HCT116 (cell line): Measurements from ENCODE around the gene LRPPRC. TPM values are rescaled to one million over a fixed set of nuclear protein-coding genes. Genes with fewer than 3 reads are reported as not detected.

ENCODE experiments used
- ATAC-seq: fragments of 200-7000 bp; cut with Tn5 transposase; 2 replicates; pipeline ENCODE4 v1.9.1; 2020; ENCODE audit warnings: mild to moderate bottlenecking, moderate library complexity
- BruUV-seq: library from RNA; stranded (reverse); fragments of 400-500 nt; replicated peaks from 2 replicates; lab custom pipeline; 2021; lab: Mats Ljungman, UMichigan
- CTCF ChIA-PET: fragments of 300-600 bp; sonication (Branson Sonifier 250); formaldehyde crosslinking; loops from one replicate; lab custom pipeline; 2021; ENCODE audit warnings: antibody characterized with exemption; lab: Charles Lee
- POLR2A ChIA-PET: fragments of 300-600, 350-600 bp; sonication (Branson Sonifier 250); formaldehyde crosslinking; loops from one replicate; lab custom pipeline; 2021; ENCODE audit warnings: antibody characterized with exemption; lab: Charles Lee
- RAD21 ChIA-PET, 2 experiments: fragments of 300-600 bp; sonication (Branson Sonifier 250); formaldehyde crosslinking; loops; one replicate each; lab custom pipeline; 2023; ENCODE audit warnings: low total read pairs in 2 of 2; ENCODE audit not compliant: uncharacterized antibody in 2 of 2, unreplicated experiment in 2 of 2, low non-redundant PET in 1 of 2; lab: Charles Lee
- DNase-seq: peaks from one replicate; pipeline ENCODE4 v3.0.0-alpha.2; 2010; ENCODE audit warnings: low read depth, low spot score
- H2AFZ ChIP-seq: fragments of 200-600 bp; shearing (Covaris generic), sonication (generic); 2 replicates; pipeline ENCODE4 v1.6.1; 2017; ENCODE audit warnings: low read depth, mixed run types, mixed read lengths, antibody characterized with exemption, low read length; ENCODE audit not compliant: poor library complexity, severe bottlenecking
- H3K27ac ChIP-seq: 2 replicates; pipeline ENCODE4 v1.5.1; 2012; ENCODE audit warnings: low read depth, low read length
- H3K27me3 ChIP-seq: fragments of 200-600 bp; sonication (generic); 2 replicates; pipeline ENCODE4 v1.6.1; 2016; ENCODE audit warnings: mixed run types, low read length, mixed read lengths; ENCODE audit not compliant: insufficient read depth
- H3K36me3 ChIP-seq, 2 experiments: fragments of 200-500 bp in 1 of 2; fragments of 200-600 bp in 1 of 2; sonication (Bioruptor generic) in 1 of 2; sonication (generic) in 1 of 2; 2 replicates each; pipeline versions ENCODE4 v1.5.1 to v1.6.1; 2014 to 2016; ENCODE audit warnings: low read length in 2 of 2, inconsistent platforms in 1 of 2, mixed read lengths in 1 of 2, mixed run types in 1 of 2; ENCODE audit not compliant: insufficient read depth in 2 of 2, control insufficient read depth in 1 of 2
- H3K4me1 ChIP-seq, 2 experiments: fragments of 200-600 bp in 1 of 2; sonication (generic) in 1 of 2; 2 replicates each; pipeline versions ENCODE4 v1.5.1 to v1.6.1; 2012 to 2017; ENCODE audit warnings: low read length in 2 of 2, inconsistent platforms in 1 of 2, mild to moderate bottlenecking in 1 of 2, mixed read lengths in 1 of 2, mixed run types in 1 of 2, moderate library complexity in 1 of 2; ENCODE audit not compliant: insufficient read depth in 2 of 2, control insufficient read depth in 1 of 2
- H3K4me2 ChIP-seq: fragments of 200-600 bp; sonication (generic); 2 replicates; pipeline ENCODE4 v1.6.1; 2017; ENCODE audit warnings: mixed run types, low read length, mixed read lengths
- H3K4me3 ChIP-seq, 2 experiments: fragments of 200-600 bp in 1 of 2; sonication (generic) in 1 of 2; replicated peaks in 1 of 2; 2 replicates each; pipeline ENCODE4 v1.5.1; 2011 to 2016; ENCODE audit warnings: low read length in 2 of 2, control low read depth in 1 of 2, low read depth in 1 of 2, mild to moderate bottlenecking in 1 of 2, mixed read lengths in 1 of 2, mixed run types in 1 of 2
- H3K79me2 ChIP-seq: fragments of 200-600 bp; sonication (generic); 2 replicates; pipeline ENCODE4 v1.6.1; 2017; ENCODE audit warnings: mild to moderate bottlenecking, mixed run types, low read length, moderate library complexity, mixed read lengths; ENCODE audit not compliant: insufficient read depth
- H3K9ac ChIP-seq: fragments of 200-600 bp; sonication (generic); 2 replicates; pipeline ENCODE4 v1.6.1; 2016; ENCODE audit warnings: low read length, mixed read lengths
- H3K9me2 ChIP-seq: fragments of 200-600 bp; sonication (generic), shearing (Covaris generic); 2 replicates; pipeline ENCODE4 v1.6.1; 2017; ENCODE audit warnings: mixed run types, mild to moderate bottlenecking, moderate library complexity; ENCODE audit not compliant: insufficient read depth
- H3K9me3 ChIP-seq, 2 experiments: fragments of 200-500 bp in 1 of 2; fragments of 200-600 bp in 1 of 2; sonication (Bioruptor generic) in 1 of 2; sonication (generic) in 1 of 2; 2 replicates each; pipeline ENCODE4 v1.6.1; 2014 to 2017; ENCODE audit warnings: low read length in 2 of 2, mixed read lengths in 2 of 2, inconsistent platforms in 1 of 2, low read depth in 1 of 2, mild to moderate bottlenecking in 1 of 2, mixed run types in 1 of 2, moderate library complexity in 1 of 2; ENCODE audit not compliant: control insufficient read depth in 1 of 2, insufficient read depth in 1 of 2
- H4K20me1 ChIP-seq: fragments of 200-600 bp; sonication (generic), shearing (Covaris generic); 2 replicates; pipeline ENCODE4 v1.6.1; 2017; ENCODE audit warnings: mixed run types, mild to moderate bottlenecking, moderate library complexity; ENCODE audit not compliant: insufficient read depth
- ATF3 ChIP-seq: IDR thresholded peaks from 2 replicates; pipeline ENCODE4 v1.6.1; 2012
- CBX3 ChIP-seq: IDR thresholded peaks from 2 replicates; pipeline ENCODE4 v1.6.1; 2012; ENCODE audit warnings: low read depth
- CTCF ChIP-seq, 3 experiments: fragments of 200-600 bp in 1 of 3; sonication (generic) in 1 of 3; IDR thresholded peaks in 2 of 3; conservative IDR thresholded peaks in 1 of 3; 2 replicates each; pipeline ENCODE4 v1.5.1; 2012 to 2017; ENCODE audit warnings: low read depth in 2 of 3, low read length in 2 of 3, antibody characterized with exemption in 1 of 3, borderline replicate concordance in 1 of 3, control low read depth in 1 of 3, mild to moderate bottlenecking in 1 of 3, mixed read lengths in 1 of 3, mixed run types in 1 of 3, moderate library complexity in 1 of 3; ENCODE audit not compliant: insufficient read depth in 1 of 3
- EGR1 ChIP-seq: IDR thresholded peaks from 2 replicates; pipeline ENCODE4 v1.6.1; 2012; ENCODE audit warnings: low read depth
- ELF1 ChIP-seq: IDR thresholded peaks from 2 replicates; pipeline ENCODE4 v1.6.1; 2012; ENCODE audit warnings: low read depth, borderline replicate concordance
- EZH2 ChIP-seq: fragments of 200-600 bp; sonication (generic); IDR thresholded peaks from 2 replicates; pipeline ENCODE4 v1.6.1; 2017; ENCODE audit warnings: antibody characterized with exemption, mixed run types
- EZH2phosphoT487 ChIP-seq: fragments of 200-600 bp; IDR thresholded peaks from 2 replicates; pipeline ENCODE4 v1.6.1; 2018; ENCODE audit warnings: antibody characterized with exemption, borderline replicate concordance
- JUND ChIP-seq: IDR thresholded peaks from 2 replicates; pipeline ENCODE4 v1.6.1; 2012
- MAX ChIP-seq: IDR thresholded peaks from 2 replicates; pipeline ENCODE4 v1.6.1; 2012
- POLR2A ChIP-seq: IDR thresholded peaks from 2 replicates; pipeline ENCODE4 v1.7.0; 2011; ENCODE audit warnings: borderline replicate concordance; ENCODE audit not compliant: insufficient read depth, insufficient read length; ENCODE audit errors: extremely low read depth
- POLR2AphosphoS5 ChIP-seq: IDR thresholded peaks from 2 replicates; pipeline ENCODE4 v1.6.1; 2011; ENCODE audit warnings: mild to moderate bottlenecking, low read depth, low read length, moderate library complexity
- RAD21 ChIP-seq: IDR thresholded peaks from 2 replicates; pipeline ENCODE4 v1.6.1; 2012; ENCODE audit warnings: low read depth, mild to moderate bottlenecking
- SIN3A ChIP-seq: IDR thresholded peaks from 2 replicates; pipeline ENCODE4 v1.6.1; 2012; ENCODE audit warnings: low read depth
- SP1 ChIP-seq: IDR thresholded peaks from 2 replicates; pipeline ENCODE4 v1.6.1; 2012; ENCODE audit warnings: low read depth
- SRF ChIP-seq: IDR thresholded peaks from 2 replicates; pipeline ENCODE4 v1.6.1; 2012; ENCODE audit warnings: low read depth
- ZBTB33 ChIP-seq: IDR thresholded peaks from 2 replicates; pipeline ENCODE4 v1.6.1; 2011; ENCODE audit warnings: mild to moderate bottlenecking, low read length, moderate library complexity; ENCODE audit not compliant: insufficient replicate concordance; ENCODE audit errors: extremely low read depth
- ZFX ChIP-seq: fragments of 450-650 bp; IDR thresholded peaks from 2 replicates; pipeline ENCODE4 v1.6.1; 2017
- intact Hi-C: fragments of 100-400 bp; cut with micrococcal nuclease; formaldehyde crosslinking; loops from 2 replicates; pipeline ENCODE4 v1.10.0; 2022
- total RNA-seq: library from RNA; stranded (reverse); gene quantifications from one replicate; pipeline ENCODE4 v1.2.1, GENCODE V29; 2021; ENCODE audit not compliant: unreplicated experiment

Gene LRPPRC
- total RNA-seq, 1 experiment from 2014 or later, result 210 TPM

- no TSS peak for BruUV-seq
- Histone ChIP-seq H3K9ac (no peak overlapping the region), H3K36me3 (peaks cover 82 to 83% of the 10 kb centered on the region in 2 experiments), H3K27me3 (no peaks in the 10 kb centered on the region), H3K79me2 (peaks cover 83% of the 10 kb centered on the region), H3K4me2 (no peak overlapping the region), H3K9me2 (no peaks in the 10 kb centered on the region), H4K20me1 (peaks cover 21% of the 10 kb centered on the region; the same call in 1 of the 2 replicates), H2AFZ (no peak overlapping the region), H3K27ac (no peak overlapping the region), H3K9me3 (no peaks in the 10 kb centered on the region), H3K4me1 (no peaks in the 10 kb centered on the region), H3K4me3 (no peak overlapping the region)
- intact Hi-C loops, result no loop called here
- ChIA-PET POLR2A (interaction anchor here (1.2 kb wide), 1 partner anchor 42 kb away, joined by 4 read pairs; no protein-coding TSS in a partner anchor), CTCF (interaction anchor here (1.0 kb wide), 1 partner anchor 9 kb away, joined by 3 read pairs; no protein-coding TSS in a partner anchor), RAD21 (no interaction called here)
- no peak for ATAC-seq
- TF ChIP-seq ZBTB33 (no peak), ELF1 (no peak), POLR2A (no peak), CTCF (IDR thresholded peaks at IDR 0.05 in 2 of 3, conservative IDR thresholded peaks at IDR 0.05 in 1 of 3; ENCODE audit: borderline replicate concordance in 1 of 3, insufficient read depth in 1 of 3, low read depth in 2 of 3, low read length in 2 of 3) (no peak), CBX3 (no peak), RAD21 (no peak), EZH2 (no peak), POLR2AphosphoS5 (no peak), EGR1 (no peak), ATF3 (no peak), ZFX (no peak), EZH2phosphoT487 (no peak), JUND (no peak), SIN3A (no peak), SRF (no peak), MAX (no peak), SP1 (no peak)
- DNase-seq, result no peak
Observed at GRCh38 chr2:43958397-43959275, 37.2 kb downstream of the LRPPRC start.
